Loucy (cell line): ENCODE measurements around the gene GPR26.

Experiments
- CTCF ChIP-seq: fragments of 200-600 bp; sonication (generic); conservative IDR thresholded peaks from 2 replicates; pipeline ENCODE4 v1.5.1; 2014; ENCODE audit warnings: mild to moderate bottlenecking, antibody characterized with exemption, low read length
- EZH2phosphoT487 ChIP-seq: fragments of 200-600 bp; IDR thresholded peaks from 2 replicates; pipeline ENCODE4 v1.6.1; 2018; ENCODE audit warnings: antibody characterized with exemption, mild to moderate bottlenecking, moderate library complexity, borderline replicate concordance

GRCh38 chr10:123678376-123678775 lies 12.2 kb downstream of the GPR26 start:
- TF ChIP-seq CTCF (no peak), EZH2phosphoT487 (no peak)
